MM.1S (cell line): ENCODE measurements around the gene RNF180.

Source experiments
- DNase-seq: peaks from one replicate; pipeline ENCODE4 v3.0.0-alpha.2; 2015
- H2AFZ ChIP-seq: fragments of 300-600 bp; sonication (generic); 2 replicates; pipeline ENCODE4 v1.6.0; 2016; ENCODE audit warnings: antibody characterized with exemption, low read length
- H3F3A ChIP-seq: fragments of 300-600 bp; sonication (generic); 2 replicates; pipeline ENCODE4 v1.6.1; 2016; ENCODE audit warnings: mild to moderate bottlenecking, antibody characterized with exemption, low read length, moderate library complexity, mixed read lengths; ENCODE audit not compliant: insufficient read depth
- H3K27ac ChIP-seq: fragments of 300-600 bp; sonication (generic); 2 replicates; pipeline ENCODE4 v1.5.1; 2016; ENCODE audit warnings: mild to moderate bottlenecking, low read length
- H3K27me3 ChIP-seq: fragments of 300-600 bp; sonication (generic); replicated peaks from 2 replicates; pipeline ENCODE4 v1.6.0; 2016; ENCODE audit warnings: low read length; ENCODE audit not compliant: insufficient read depth
- H3K36me3 ChIP-seq: fragments of 300-600 bp; sonication (generic); replicated peaks from 2 replicates; pipeline ENCODE4 v1.6.1; 2016; ENCODE audit warnings: mild to moderate bottlenecking, low read length, mixed read lengths; ENCODE audit not compliant: insufficient read depth
- H3K4me1 ChIP-seq: fragments of 300-600 bp; sonication (generic); 2 replicates; pipeline ENCODE4 v1.6.1; 2016; ENCODE audit warnings: low read length, mixed read lengths
- H3K4me2 ChIP-seq: fragments of 300-600 bp; sonication (generic); 2 replicates; pipeline ENCODE4 v1.6.0; 2016; ENCODE audit warnings: low read depth, low read length
- H3K4me3 ChIP-seq: fragments of 300-600 bp; sonication (generic); 2 replicates; pipeline ENCODE4 v1.5.1; 2016; ENCODE audit warnings: low read length, mixed read lengths
- H3K79me2 ChIP-seq: fragments of 300-600 bp; sonication (generic); 2 replicates; pipeline ENCODE4 v1.6.1; 2016; ENCODE audit warnings: mixed run types, low read length, mixed read lengths
- H3K9ac ChIP-seq: fragments of 300-600 bp; sonication (generic); 2 replicates; pipeline ENCODE4 v1.6.1; 2016; ENCODE audit warnings: low read length, mixed read lengths
- H3K9me2 ChIP-seq: fragments of 300-600 bp; sonication (generic); replicated peaks from 2 replicates; pipeline ENCODE4 v1.6.1; 2016; ENCODE audit warnings: mild to moderate bottlenecking, low read length, mixed read lengths; ENCODE audit not compliant: insufficient read depth
- H3K9me3 ChIP-seq: fragments of 300-600 bp; sonication (generic); replicated peaks from 2 replicates; pipeline ENCODE4 v1.6.1; 2016; ENCODE audit warnings: mild to moderate bottlenecking, low read length, mixed read lengths; ENCODE audit not compliant: insufficient read depth
- H4K20me1 ChIP-seq: fragments of 300-600 bp; sonication (generic); 2 replicates; pipeline ENCODE4 v1.6.1; 2016; ENCODE audit warnings: mild to moderate bottlenecking, low read length, moderate library complexity, mixed read lengths; ENCODE audit not compliant: insufficient read depth
- EZH2 ChIP-seq: fragments of 300-600 bp; sonication (generic); optimal IDR thresholded peaks from 2 replicates; pipeline ENCODE3; 2017; ENCODE audit warnings: low read depth, mild to moderate bottlenecking, antibody characterized with exemption, low read length, mixed read lengths
- EZH2phosphoT487 ChIP-seq: fragments of 300-600 bp; sonication (generic); IDR thresholded peaks from 2 replicates; pipeline ENCODE4 v1.6.1; 2018; ENCODE audit warnings: antibody characterized with exemption, low read length
- TF ChIP-seq, protein P1 (sequence below): fragments of 300-600 bp; sonication (generic); IDR thresholded peaks from 2 replicates; pipeline ENCODE4 v1.5.1; 2016; ENCODE audit warnings: antibody characterized with exemption, low read length, mixed read lengths

RNF180 gene

DNA sequence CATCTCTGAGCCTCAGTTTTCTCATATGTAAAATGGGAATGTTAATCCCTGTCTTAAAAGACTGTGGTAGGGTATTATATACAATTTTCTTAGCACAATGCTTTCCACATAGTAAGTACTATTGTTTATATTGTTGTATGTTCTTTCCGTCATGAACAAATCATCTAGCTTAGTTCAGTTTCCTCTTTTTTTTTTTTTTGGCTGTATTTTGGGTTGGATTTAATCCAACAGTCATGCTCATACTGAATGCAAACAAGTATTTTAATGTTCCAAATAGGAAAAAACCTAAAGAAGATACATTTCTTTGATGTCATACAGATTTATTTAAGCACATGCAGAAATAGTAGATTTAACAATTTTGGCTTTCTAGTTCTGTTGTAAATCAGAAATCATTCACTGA is 95.1 kb downstream of the RNF180 start:
- no peak overlapping the region for H3K27ac ChIP-seq
- H4K20me1 ChIP-seq: no peaks in the 10 kb centered on the region
- TF ChIP-seq EZH2phosphoT487 (no peak), EZH2 (no peak)
- TF ChIP-seq, protein P1, sequence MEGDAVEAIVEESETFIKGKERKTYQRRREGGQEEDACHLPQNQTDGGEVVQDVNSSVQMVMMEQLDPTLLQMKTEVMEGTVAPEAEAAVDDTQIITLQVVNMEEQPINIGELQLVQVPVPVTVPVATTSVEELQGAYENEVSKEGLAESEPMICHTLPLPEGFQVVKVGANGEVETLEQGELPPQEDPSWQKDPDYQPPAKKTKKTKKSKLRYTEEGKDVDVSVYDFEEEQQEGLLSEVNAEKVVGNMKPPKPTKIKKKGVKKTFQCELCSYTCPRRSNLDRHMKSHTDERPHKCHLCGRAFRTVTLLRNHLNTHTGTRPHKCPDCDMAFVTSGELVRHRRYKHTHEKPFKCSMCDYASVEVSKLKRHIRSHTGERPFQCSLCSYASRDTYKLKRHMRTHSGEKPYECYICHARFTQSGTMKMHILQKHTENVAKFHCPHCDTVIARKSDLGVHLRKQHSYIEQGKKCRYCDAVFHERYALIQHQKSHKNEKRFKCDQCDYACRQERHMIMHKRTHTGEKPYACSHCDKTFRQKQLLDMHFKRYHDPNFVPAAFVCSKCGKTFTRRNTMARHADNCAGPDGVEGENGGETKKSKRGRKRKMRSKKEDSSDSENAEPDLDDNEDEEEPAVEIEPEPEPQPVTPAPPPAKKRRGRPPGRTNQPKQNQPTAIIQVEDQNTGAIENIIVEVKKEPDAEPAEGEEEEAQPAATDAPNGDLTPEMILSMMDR: no peak
- H3K4me3 ChIP-seq: no peak overlapping the region
- no peaks in the 10 kb centered on the region for H3F3A ChIP-seq
- no peaks in the 10 kb centered on the region for H3K9me3 ChIP-seq
- H3K36me3 ChIP-seq: no peaks in the 10 kb centered on the region
- DNase-seq: no peak
- no peak overlapping the region for H2AFZ ChIP-seq
- H3K9ac ChIP-seq: no peak overlapping the region
- H3K4me2 ChIP-seq: no peak overlapping the region
- H3K27me3 ChIP-seq: no peaks in the 10 kb centered on the region
- H3K4me1 ChIP-seq: no peaks in the 10 kb centered on the region
- H3K9me2 ChIP-seq: no peaks in the 10 kb centered on the region
- H3K79me2 ChIP-seq: no peaks in the 10 kb centered on the region

DNA sequence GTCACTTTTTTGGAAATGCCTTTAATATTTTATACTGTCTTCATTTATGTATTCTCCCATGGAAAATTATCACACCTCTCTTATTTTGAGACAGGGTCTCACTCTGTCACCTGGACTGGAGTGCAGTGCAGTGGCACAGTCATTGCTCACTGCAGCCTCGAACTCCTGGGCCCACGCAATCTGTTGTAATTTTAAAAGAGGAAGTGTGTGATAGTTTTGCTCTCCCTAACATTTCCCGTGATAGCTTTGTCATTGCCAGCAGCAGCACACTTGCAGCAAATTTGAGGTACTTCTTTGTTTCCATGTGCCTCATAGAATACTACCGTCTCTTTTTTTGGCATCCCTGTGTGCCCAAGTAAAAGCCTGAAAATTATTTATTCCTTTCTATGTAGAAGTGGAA is 103.5 kb downstream of the RNF180 start:
- DNase-seq: no peak

DNA sequence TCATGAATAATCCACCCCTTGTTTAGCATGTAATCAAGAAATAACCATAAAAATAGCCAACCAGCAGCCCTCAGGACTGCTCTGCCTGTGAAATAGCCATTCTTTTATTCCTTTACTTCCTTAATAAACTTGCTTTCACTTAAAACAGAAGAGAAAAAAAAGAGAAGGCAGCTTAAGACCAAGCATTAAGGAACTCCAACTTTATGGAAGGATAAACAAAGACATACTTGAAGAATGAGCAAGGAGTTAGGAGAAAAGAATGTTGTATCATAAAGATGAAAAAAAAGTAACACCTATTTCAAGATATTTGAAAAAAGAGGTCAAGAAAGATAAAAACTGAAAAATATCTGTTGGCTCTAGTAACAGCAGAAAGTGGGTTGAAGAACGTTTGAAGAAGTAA is 107.6 kb downstream of the RNF180 start:
- Histone ChIP-seq H3K36me3 (no peaks in the 10 kb centered on the region), H3K27ac (no peak overlapping the region), H3F3A (no peaks in the 10 kb centered on the region), H3K9me3 (no peaks in the 10 kb centered on the region), H3K79me2 (no peaks in the 10 kb centered on the region), H3K4me1 (no peaks in the 10 kb centered on the region), H3K4me2 (no peak overlapping the region), H3K9me2 (no peaks in the 10 kb centered on the region), H2AFZ (no peak overlapping the region), H4K20me1 (no peaks in the 10 kb centered on the region), H3K4me3 (no peak overlapping the region), H3K9ac (no peak overlapping the region), H3K27me3 (no peaks in the 10 kb centered on the region)
- TF ChIP-seq EZH2 (no peak), EZH2phosphoT487 (no peak)
- TF ChIP-seq, protein P1: no peak
- DNase-seq: no peak

More for the DNA sequence above, 103.5 kb downstream of the RNF180 start:
- Histone ChIP-seq H3K4me3 (no peak overlapping the region), H3K27me3 (no peaks in the 10 kb centered on the region), H3K9me3 (no peaks in the 10 kb centered on the region), H3K9ac (no peak overlapping the region), H3K9me2 (no peaks in the 10 kb centered on the region), H4K20me1 (no peaks in the 10 kb centered on the region), H3K36me3 (no peaks in the 10 kb centered on the region), H2AFZ (no peak overlapping the region), H3K27ac (no peak overlapping the region), H3K4me2 (no peak overlapping the region), H3K79me2 (no peaks in the 10 kb centered on the region), H3K4me1 (no peaks in the 10 kb centered on the region), H3F3A (no peaks in the 10 kb centered on the region)
- TF ChIP-seq, protein P1: no peak
- TF ChIP-seq EZH2: no peak
